ENCODE data around the gene PRSS57.

PRSS57 gene

GRCh38 chr19:638906-639252 is 56.4 kb downstream of the PRSS57 start:
- no peak for DNase-seq (ENCODE audit: low read depth)
